GM10266 (cell line): ENCODE data around the gene LPAR3.

ENCODE experiments used
- DNase-seq: peaks from one replicate; pipeline ENCODE4 v3.0.0; 2012; ENCODE audit errors: extremely low spot score
- CTCF ChIP-seq: IDR thresholded peaks from 2 replicates; pipeline ENCODE4 v1.5.1; 2012; ENCODE audit warnings: mild to moderate bottlenecking, low read depth; ENCODE audit not compliant: control insufficient read depth, insufficient read depth; ENCODE audit errors: missing control alignments

The LPAR3 gene

GRCh38 chr1:84830136-84830535 is 62.9 kb downstream of the LPAR3 start:
- DNase-seq: no peak
- no peak for TF ChIP-seq CTCF

GRCh38 chr1:84827976-84828375 is 65.0 kb downstream of the LPAR3 start:
- no peak for TF ChIP-seq CTCF

GRCh38 chr1:84827555-84827954 is 65.5 kb downstream of the LPAR3 start:
- TF ChIP-seq CTCF: no peak
- no peak for DNase-seq

More at GRCh38 chr1:84827976-84828375, 65.0 kb downstream of the LPAR3 start:
- no peak for DNase-seq

- no peak for DNase-seq
Observed at GRCh38 chr1:84825161-84825560, 67.8 kb downstream of the LPAR3 start.

GRCh38 chr1:84823991-84824390 is 69.0 kb downstream of the LPAR3 start:
- no peak for DNase-seq
- TF ChIP-seq CTCF: no peak

More at GRCh38 chr1:84825161-84825560, 67.8 kb downstream of the LPAR3 start:
- TF ChIP-seq CTCF: no peak

- DNase-seq: no peak
- no peak for TF ChIP-seq CTCF
Observed at GRCh38 chr1:84823511-84823910, 69.5 kb downstream of the LPAR3 start.

GRCh38 chr1:84810343-84810742 is 82.7 kb downstream of the LPAR3 start:
- TF ChIP-seq CTCF: no peak
- DNase-seq: no peak
